ENCODE results near the gene CDO1.
"Not testable (repeated sequence)": the region's sequence is repeated elsewhere in the genome, so short reads cannot be mapped to it uniquely, and the experiment has no call there.

The CDO1 gene

DNA sequence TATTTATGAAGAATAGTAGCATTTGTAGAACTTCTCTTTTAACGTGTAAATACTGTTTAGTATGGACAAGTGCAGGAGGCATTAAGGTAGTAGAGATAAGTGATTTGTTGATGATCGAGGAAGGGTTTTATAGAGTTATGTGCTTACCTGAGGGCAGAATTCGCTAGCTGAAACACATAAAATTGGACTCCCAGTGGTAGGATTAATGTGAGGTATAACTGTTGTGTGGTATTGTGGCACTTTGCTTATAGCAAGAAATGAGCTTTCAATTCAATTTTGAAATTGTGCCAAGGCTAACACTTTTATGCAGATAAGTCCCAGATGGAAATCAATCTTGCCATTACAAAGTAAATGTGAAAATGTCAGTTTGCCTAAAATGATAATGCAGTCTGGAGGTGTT lies 26.5 kb upstream of the CDO1 start:
- H3K9me3 ChIP-seq = no peaks in the 10 kb centered on the region
- no peaks in the 10 kb centered on the region for H3K27me3 ChIP-seq (ENCODE audit: low read depth)
- peak in 1 of 2 experiments; percentile 15 for DNase-seq (ENCODE audit: low spot score in 2 of 2)
- no peaks in the 10 kb centered on the region; the same call in 1 of the 2 replicates for H3K36me3 ChIP-seq (replicated peaks)
- peak overlapping the region; percentile 68 for H3K4me3 ChIP-seq
- in situ Hi-C loops (cut with MboI; ENCODE audit: low sequenced_read_pairs) = loop anchor here (25.0 kb wide), 1 partner anchor 219 kb away; no protein-coding TSS in a partner anchor
- H3K4me1 ChIP-seq = peaks cover 16% of the 10 kb centered on the region

GRCh38 chr5:115842089-115842935 lies 25.9 kb upstream of the CDO1 start:
- no peaks in the 10 kb centered on the region for H3K9me3 ChIP-seq
- no peaks in the 10 kb centered on the region for H3K27me3 ChIP-seq (ENCODE audit: low read depth)
- DNase-seq (ENCODE audit: low spot score in 2 of 2) = peak; percentile 56 to 82
- in situ Hi-C loops (cut with MboI; ENCODE audit: low sequenced_read_pairs) = loop anchor here (25.0 kb wide), 1 partner anchor 220 kb away; no protein-coding TSS in a partner anchor
- peak overlapping the region; percentile 68 for H3K4me3 ChIP-seq
- peaks cover 4% of the 10 kb centered on the region for H3K36me3 ChIP-seq (replicated peaks)
- H3K4me1 ChIP-seq = peaks cover 20% of the 10 kb centered on the region

- DNase-seq (ENCODE audit: low spot score in 2 of 2) = peak; percentile 87 to 93
- in situ Hi-C loops (cut with MboI; ENCODE audit: low sequenced_read_pairs) = loop anchor here (25.0 kb wide), 1 partner anchor 221 kb away; no protein-coding TSS in a partner anchor
- Histone ChIP-seq H3K4me3 (peak within 1 kb of the TSS; percentile 68), H3K27me3 (ENCODE audit: low read depth) (no peaks in the 10 kb centered on the region), H3K36me3 (replicated peaks) (peaks cover 12% of the 10 kb centered on the region), H3K9me3 (no peaks in the 10 kb centered on the region), H3K4me1 (peaks cover 20% of the 10 kb centered on the region)
Observed at GRCh38 chr5:115841382-115842088, 25.1 kb upstream of the CDO1 start, which contains the start of the genes AP3S1 and ATG12. TSS of gene AP3S1 (plus strand) at chr5:115841935. CDS start at chr5:115842038, 103 bp downstream. TSS of gene ATG12 (minus strand) at chr5:115841565. CDS start at chr5:115841552, 13 bp downstream.

GRCh38 chr5:115840873-115841272 lies 24.4 kb upstream of the CDO1 start:
- Histone ChIP-seq H3K27me3 (ENCODE audit: low read depth) (no peaks in the 10 kb centered on the region), H3K4me3 (peak overlapping the region; percentile 68), H3K36me3 (replicated peaks) (peaks cover 18% of the 10 kb centered on the region), H3K9me3 (no peaks in the 10 kb centered on the region), H3K4me1 (peaks cover 20% of the 10 kb centered on the region)
- DNase-seq (ENCODE audit: low spot score in 2 of 2) = no peak
- in situ Hi-C loops (cut with MboI; ENCODE audit: low sequenced_read_pairs) = loop anchor here (25.0 kb wide), 1 partner anchor 221 kb away; no protein-coding TSS in a partner anchor

DNA sequence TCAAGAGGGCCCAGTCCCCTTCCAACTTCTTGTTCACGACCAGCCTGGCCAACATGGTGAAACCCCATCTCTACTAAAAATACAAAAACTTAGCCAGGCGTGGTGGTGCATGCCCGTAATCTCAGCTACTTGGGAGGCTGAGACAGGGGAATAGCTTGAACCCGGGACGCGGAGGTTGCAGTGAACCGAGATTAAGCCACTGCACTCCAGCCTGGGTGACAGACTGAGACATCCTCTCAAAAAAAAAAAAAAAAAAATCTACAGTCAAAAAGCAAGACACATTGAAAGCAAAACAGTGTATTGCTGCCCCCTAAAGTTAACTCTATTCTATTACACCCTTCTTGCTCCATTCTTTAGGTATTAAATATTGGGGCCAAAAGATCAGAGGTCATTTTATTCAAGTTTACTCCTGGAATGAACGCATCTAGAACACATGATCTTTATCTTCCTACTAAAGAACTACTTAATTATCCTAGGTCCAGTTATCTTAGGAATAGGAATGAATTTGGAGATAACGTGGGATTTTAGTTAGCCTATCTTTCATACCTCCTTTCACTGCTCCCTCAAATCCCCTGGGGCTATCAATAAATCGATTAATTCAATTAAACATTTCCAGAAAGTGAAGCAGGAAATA lies 22.5 kb upstream of the CDO1 start:
- Histone ChIP-seq H3K9me3 (no peaks in the 10 kb centered on the region), H3K4me1 (peaks cover 20% of the 10 kb centered on the region), H3K36me3 (replicated peaks) (peaks cover 23% of the 10 kb centered on the region), H3K4me3 (peak overlapping the region; percentile 68), H3K27me3 (ENCODE audit: low read depth) (no peaks in the 10 kb centered on the region)
- DNase-seq (ENCODE audit: low spot score in 2 of 2) = peak in 1 of 2 experiments; percentile 67
- in situ Hi-C loops (cut with MboI; ENCODE audit: low sequenced_read_pairs) = loop anchor here (25.0 kb wide), 1 partner anchor 223 kb away; no protein-coding TSS in a partner anchor

DNA sequence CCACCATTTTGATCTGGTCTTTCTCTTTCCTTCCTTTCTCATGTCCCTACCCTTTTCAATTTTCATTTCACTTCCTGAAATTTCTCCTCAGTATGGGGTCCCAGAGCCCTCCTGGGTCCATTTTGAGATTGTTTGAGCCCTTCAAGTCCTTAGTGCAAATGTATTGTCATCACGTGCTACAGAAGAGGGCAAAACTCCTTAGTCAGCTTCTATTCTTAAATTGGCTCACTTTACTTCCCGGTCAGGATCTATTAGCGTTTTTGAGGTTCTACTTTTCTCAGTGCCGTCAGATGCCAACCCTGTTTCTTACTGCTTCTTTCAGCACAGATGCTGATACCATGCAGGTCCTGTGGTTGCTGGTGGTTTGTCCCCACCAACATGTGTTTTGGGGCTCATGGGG lies 19.0 kb upstream of the CDO1 start:
- Histone ChIP-seq H3K4me1 (peaks cover 20% of the 10 kb centered on the region), H3K36me3 (replicated peaks) (peaks cover 34% of the 10 kb centered on the region), H3K4me3 (no peak overlapping the region), H3K27me3 (ENCODE audit: low read depth) (no peaks in the 10 kb centered on the region), H3K9me3 (no peaks in the 10 kb centered on the region)
- no peak for DNase-seq (ENCODE audit: low spot score in 2 of 2)
- in situ Hi-C loops (cut with MboI; ENCODE audit: low sequenced_read_pairs) = loop anchor here (25.0 kb wide), 1 partner anchor 227 kb away; no protein-coding TSS in a partner anchor

- DNase-seq (ENCODE audit: low spot score in 2 of 2) = peak in 1 of 2 experiments; percentile 41
- no peaks in the 10 kb centered on the region for H3K4me1 ChIP-seq
- no peak overlapping the region for H3K4me3 ChIP-seq
- in situ Hi-C loops (cut with MboI; ENCODE audit: low sequenced_read_pairs) = loop anchor here (25.0 kb wide), 1 partner anchor 231 kb away; no protein-coding TSS in a partner anchor
- no peaks in the 10 kb centered on the region for H3K27me3 ChIP-seq (ENCODE audit: low read depth)
- no peaks in the 10 kb centered on the region for H3K9me3 ChIP-seq
- peaks cover 34% of the 10 kb centered on the region for H3K36me3 ChIP-seq (replicated peaks)
Observed at GRCh38 chr5:115831163-115831768, 14.8 kb upstream of the CDO1 start.

- Histone ChIP-seq H3K9me3 (no peaks in the 10 kb centered on the region), H3K36me3 (replicated peaks) (peaks cover 29% of the 10 kb centered on the region), H3K4me3 (no peak overlapping the region), H3K27me3 (ENCODE audit: low read depth) (no peaks in the 10 kb centered on the region), H3K4me1 (no peaks in the 10 kb centered on the region)
- in situ Hi-C loops (cut with MboI; ENCODE audit: low sequenced_read_pairs) = loop anchor here (25.0 kb wide), 1 partner anchor 232 kb away; no protein-coding TSS in a partner anchor
- DNase-seq (ENCODE audit: low spot score in 2 of 2) = no peak
Observed at GRCh38 chr5:115829913-115830312, 13.5 kb upstream of the CDO1 start.

DNA sequence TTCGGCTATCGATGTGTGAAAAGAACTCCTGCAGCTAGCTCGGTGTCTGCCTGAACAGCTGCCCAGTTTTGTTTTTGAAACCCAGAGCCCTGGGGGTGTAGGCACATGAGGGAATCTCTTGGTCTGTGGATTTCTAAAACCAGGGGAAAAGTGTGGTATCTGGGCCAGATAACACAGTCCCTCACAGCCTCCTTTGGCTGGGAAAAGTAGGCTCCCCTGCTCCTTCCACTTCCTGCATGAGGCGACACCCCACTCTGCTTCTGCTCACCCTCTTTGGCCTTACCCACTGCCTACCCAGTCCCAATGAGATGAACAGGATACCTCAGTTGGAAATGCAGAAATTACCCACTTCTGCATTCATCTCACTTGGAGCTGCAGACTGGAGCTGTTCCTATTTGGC lies 9.5 kb upstream of the CDO1 start:
- Histone ChIP-seq H3K9me3 (no peaks in the 10 kb centered on the region), H3K36me3 (replicated peaks) (peaks cover 16% of the 10 kb centered on the region), H3K4me3 (no peak overlapping the region), H3K4me1 (no peaks in the 10 kb centered on the region), H3K27me3 (ENCODE audit: low read depth) (no peaks in the 10 kb centered on the region)
- DNase-seq (ENCODE audit: low spot score in 2 of 2) = no peak
- in situ Hi-C loops (cut with MboI; ENCODE audit: low sequenced_read_pairs) = loop anchor here (25.0 kb wide), 1 partner anchor 236 kb away; no protein-coding TSS in a partner anchor

DNA sequence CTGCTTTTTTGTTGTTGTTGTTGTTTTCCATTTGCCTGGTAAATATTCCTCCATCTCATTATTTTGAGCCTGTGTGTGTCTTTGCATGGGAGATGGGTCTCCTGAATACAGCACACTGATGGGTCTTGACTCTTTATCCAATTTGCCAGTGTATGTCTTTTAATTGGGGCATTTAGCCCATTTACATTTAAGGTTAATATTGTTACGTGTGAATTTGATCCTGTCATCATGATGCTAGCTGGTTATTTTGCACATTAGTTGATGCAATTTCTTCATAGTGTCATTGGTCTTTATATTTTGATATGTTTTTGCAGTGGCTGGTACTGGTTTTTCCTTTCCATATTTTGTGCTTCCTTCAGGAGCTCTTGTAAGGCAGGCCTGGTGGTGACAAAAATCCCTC lies 8.5 kb upstream of the CDO1 start:
- in situ Hi-C loops (cut with MboI; ENCODE audit: low sequenced_read_pairs) = loop anchor here (25.0 kb wide), 2 partner anchors 237 to 513 kb away; no protein-coding TSS in a partner anchor

GRCh38 chr5:115820846-115821245 lies 4.4 kb upstream of the CDO1 start:
- H3K27me3 ChIP-seq (ENCODE audit: low read depth) = no peaks in the 10 kb centered on the region
- in situ Hi-C loops (cut with MboI; ENCODE audit: low sequenced_read_pairs) = loop anchor here (25.0 kb wide), 1 partner anchor 509 kb away; no protein-coding TSS in a partner anchor
- H3K4me1 ChIP-seq = 0 out of 2 replicates have a peak, but pooled peaks cover 6% of the 10 kb centered on the region
- no peaks in the 10 kb centered on the region for H3K9me3 ChIP-seq
- H3K4me3 ChIP-seq = no peak overlapping the region
- no peaks in the 10 kb centered on the region for H3K36me3 ChIP-seq (replicated peaks)
- no peak for DNase-seq (ENCODE audit: low spot score in 2 of 2)

More for the DNA sequence above, 8.5 kb upstream of the CDO1 start:
- not testable (repeated sequence) for H3K27me3 ChIP-seq (ENCODE audit: low read depth); H3K4me1 ChIP-seq; DNase-seq (ENCODE audit: low spot score in 2 of 2); H3K9me3 ChIP-seq; H3K4me3 ChIP-seq
- peaks cover 14% of the 10 kb centered on the region for H3K36me3 ChIP-seq (replicated peaks)

DNA sequence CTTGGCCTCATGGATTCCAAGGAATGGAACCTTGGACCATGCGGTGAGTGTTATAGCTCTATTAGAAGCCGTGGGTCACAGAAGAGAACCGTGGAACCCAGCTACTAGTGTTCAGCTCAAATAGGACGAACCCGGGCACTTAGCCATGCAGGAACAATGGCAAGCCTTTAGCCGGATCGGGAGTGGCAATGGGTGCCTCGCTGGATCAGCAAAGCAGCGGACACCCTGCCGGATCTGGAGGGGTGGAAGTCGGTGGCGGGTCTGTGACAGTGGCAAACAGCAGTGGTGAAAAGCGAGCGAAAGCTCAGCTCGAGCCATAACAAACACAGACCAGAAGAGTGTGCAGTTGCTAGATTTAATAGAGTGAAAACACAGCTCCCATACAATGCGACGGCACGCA lies 2.4 kb upstream of the CDO1 start:
- H3K36me3 ChIP-seq (replicated peaks) = no peaks in the 10 kb centered on the region
- DNase-seq (ENCODE audit: low spot score in 2 of 2) = no peak
- H3K4me3 ChIP-seq = no peak overlapping the region
- H3K27me3 ChIP-seq (ENCODE audit: low read depth) = no peaks in the 10 kb centered on the region
- in situ Hi-C loops (cut with MboI; ENCODE audit: low sequenced_read_pairs) = loop anchor here (25.0 kb wide), 1 partner anchor 507 kb away; no protein-coding TSS in a partner anchor
- H3K9me3 ChIP-seq = no peaks in the 10 kb centered on the region
- H3K4me1 ChIP-seq = peaks cover 18% of the 10 kb centered on the region
